Endothelial cell of umbilical vein (primary cell): ENCODE data around the gene MYO7B. TPM values are rescaled to one million over a fixed set of nuclear protein-coding genes. Genes with fewer than 3 reads are reported as not detected.

Source experiments
- BruUV-seq: library from RNA; stranded (reverse); fragments of 400-500 nt; replicated peaks from 2 replicates; lab custom pipeline; 2021; lab: Mats Ljungman, UMichigan
- CTCF ChIA-PET: fragments of 300-600, 350-600 bp; sonication (Branson Sonifier 250); formaldehyde crosslinking; loops from one replicate; lab custom pipeline; 2021; ENCODE audit warnings: antibody characterized with exemption, inconsistent platforms; lab: Charles Lee
- POLR2A ChIA-PET: fragments of 300-600, 350-600 bp; sonication (Branson Sonifier 250); formaldehyde crosslinking; loops from one replicate; lab custom pipeline; 2021; ENCODE audit warnings: antibody characterized with exemption, inconsistent platforms; lab: Charles Lee
- DNase-seq: peaks from one replicate; pipeline ENCODE4 v3.0.0-alpha.2; 2011; ENCODE audit warnings: low read depth, low spot score
- FAIRE-seq: peaks from 2 replicates; lab custom pipeline; 2011; peaks lifted over from hg19 to GRCh38; lab: Jason Lieb, UNC
- H2AFZ ChIP-seq: 2 replicates; pipeline ENCODE4 v1.6.0; 2012; ENCODE audit warnings: low read depth, low read length, control low read depth, inconsistent platforms
- H3K27ac ChIP-seq: 2 replicates; pipeline ENCODE4 v1.5.1; 2011; ENCODE audit warnings: low read depth, mild to moderate bottlenecking, control low read depth, low read length, moderate library complexity; ENCODE audit not compliant: insufficient read depth
- H3K27me3 ChIP-seq, 2 experiments: 2 replicates each; pipeline versions ENCODE4 v1.6.0 to v1.6.1; 2011; ENCODE audit warnings: low read length in 2 of 2, mixed read lengths in 1 of 2; ENCODE audit not compliant: control insufficient read depth in 2 of 2, insufficient read depth in 2 of 2
- H3K36me3 ChIP-seq, 2 experiments: 2 replicates in 1 of 2; 3 replicates in 1 of 2; pipeline ENCODE4 v1.5.1; 2011; ENCODE audit warnings: low read length in 2 of 2, mild to moderate bottlenecking in 1 of 2, moderate library complexity in 1 of 2; ENCODE audit not compliant: control insufficient read depth in 2 of 2, insufficient read depth in 2 of 2; ENCODE audit errors: extremely low read depth in 1 of 2
- H3K4me1 ChIP-seq: 3 replicates; pipeline ENCODE4 v1.5.1; 2011; ENCODE audit warnings: mild to moderate bottlenecking, low read length; ENCODE audit not compliant: control insufficient read depth, insufficient read depth; ENCODE audit errors: extremely low read depth
- H3K4me2 ChIP-seq: 2 replicates; pipeline ENCODE4 v1.6.1; 2011; ENCODE audit warnings: low read length, control low read depth, mixed read lengths; ENCODE audit not compliant: insufficient read depth
- H3K4me3 ChIP-seq, 3 experiments: fragments of 200-600 bp in 1 of 3; sonication (generic), shearing (Covaris generic) in 1 of 3; replicated peaks in 1 of 3; 2 replicates each; pipeline ENCODE4 v1.5.1; 2011 to 2016; ENCODE audit warnings: control low read depth in 3 of 3, low read length in 3 of 3, mild to moderate bottlenecking in 2 of 3, inconsistent platforms in 1 of 3, low read depth in 1 of 3, moderate library complexity in 1 of 3; ENCODE audit not compliant: insufficient read depth in 1 of 3
- H3K79me2 ChIP-seq: 2 replicates; pipeline ENCODE4 v1.6.0; 2012; ENCODE audit warnings: low read length, inconsistent platforms; ENCODE audit not compliant: control insufficient read depth, insufficient read depth
- H3K9ac ChIP-seq: replicated peaks from 2 replicates; pipeline ENCODE3; 2011; ENCODE audit warnings: low read length, control low read depth; ENCODE audit not compliant: insufficient read depth; ENCODE audit errors: extremely low read depth
- H3K9me1 ChIP-seq: replicated peaks from 3 replicates; pipeline ENCODE4 v1.6.0; 2011; ENCODE audit warnings: mild to moderate bottlenecking, low read length; ENCODE audit not compliant: control insufficient read depth, insufficient read depth; ENCODE audit errors: extremely low read depth
- H3K9me3 ChIP-seq: replicated peaks from 2 replicates; pipeline ENCODE4 v1.5.1; 2012; ENCODE audit warnings: low read length, inconsistent platforms; ENCODE audit not compliant: control insufficient read depth, insufficient read depth
- H4K20me1 ChIP-seq: replicated peaks from 2 replicates; pipeline ENCODE3; 2011; ENCODE audit warnings: mild to moderate bottlenecking, low read length; ENCODE audit not compliant: control insufficient read depth, insufficient read depth; ENCODE audit errors: extremely low read depth
- EZH2 ChIP-seq: IDR thresholded peaks from 2 replicates; pipeline ENCODE4 v1.6.1; 2012; ENCODE audit warnings: borderline replicate concordance, low read depth, mild to moderate bottlenecking, moderate library complexity, low read length, inconsistent platforms; ENCODE audit not compliant: severe bottlenecking
- FOS ChIP-seq: IDR thresholded peaks from 2 replicates; pipeline ENCODE4 v1.6.1; 2011; ENCODE audit warnings: mild to moderate bottlenecking, low read length, moderate library complexity, borderline replicate concordance; ENCODE audit not compliant: insufficient read depth
- GATA2 ChIP-seq: IDR thresholded peaks from 2 replicates; pipeline ENCODE4 v1.7.0; 2011; ENCODE audit warnings: low read depth, mild to moderate bottlenecking, moderate library complexity, mixed read lengths, low read length; ENCODE audit not compliant: insufficient read length, insufficient read depth
- JUN ChIP-seq: IDR thresholded peaks from 2 replicates; pipeline ENCODE4 v1.6.1; 2011; ENCODE audit warnings: borderline replicate concordance, low read depth; ENCODE audit not compliant: insufficient read length, insufficient read depth
- MYC ChIP-seq: IDR thresholded peaks from one replicate; pipeline ENCODE4 v1.6.1; 2011; ENCODE audit warnings: mild to moderate bottlenecking, low read depth, low read length
- POLR2A ChIP-seq: IDR thresholded peaks from 2 replicates; pipeline ENCODE4 v1.6.1; 2012; ENCODE audit warnings: low read depth, mild to moderate bottlenecking, control low read depth, low read length
- POLR2AphosphoS5 ChIP-seq: IDR thresholded peaks from 2 replicates; pipeline ENCODE4 v1.6.1; 2012; ENCODE audit warnings: low read depth, mild to moderate bottlenecking, control low read depth, low read length, moderate library complexity; ENCODE audit not compliant: insufficient read depth
- dilution Hi-C: fragments of 300-500 bp; cut with MboI; formaldehyde crosslinking; loops from one replicate; pipeline ENCODE4 v1.15.0; 2019; ENCODE audit warnings: low sequenced_read_pairs; ENCODE audit not compliant: extremely low pct_ligation_motif_present
- intact Hi-C: fragments of 100-400 bp; cut with micrococcal nuclease; formaldehyde crosslinking; loops from one replicate; pipeline ENCODE4 v1.10.0; 2022
- polyA plus RNA-seq, 4 experiments: library from polyadenylated mRNA; depleted of rRNA in 3 of 4; stranded (reverse) in 3 of 4; unstranded in 1 of 4; fragments of >200 nt; gene quantifications; 2 replicates each; pipeline versions ENCODE4 v1.2.1 to v1.2.3, GENCODE V29; 2011 to 2012; ENCODE audit warnings: missing spikeins in 1 of 4
- total RNA-seq: library from RNA; stranded (reverse); gene quantifications from 2 replicates; pipeline ENCODE4 v1.2.3, GENCODE V29; 2021
- TF ChIP-seq, protein P1 (sequence below): IDR thresholded peaks from 2 replicates; pipeline ENCODE4 v1.6.1; 2011; ENCODE audit not compliant: insufficient read depth, insufficient read length
- TF ChIP-seq, protein P2 (sequence below), 2 donors: IDR thresholded peaks; 1 replicate in 1 of 2; 2 replicates in 1 of 2; pipeline ENCODE4 v1.5.1; 2011; ENCODE audit warnings: low read length in 2 of 2, mild to moderate bottlenecking in 2 of 2, moderate library complexity in 2 of 2, control low read depth in 1 of 2, inconsistent platforms in 1 of 2, low read depth in 1 of 2; ENCODE audit not compliant: insufficient read depth in 1 of 2; ENCODE audit errors: extremely low read depth in 1 of 2

Gene MYO7B
- total and polyA plus RNA-seq, 2 donors (not counting 3 experiments of a cell fraction or from before 2014, with no cell fraction given), result 0.17 TPM; not detected in 1

DNA sequence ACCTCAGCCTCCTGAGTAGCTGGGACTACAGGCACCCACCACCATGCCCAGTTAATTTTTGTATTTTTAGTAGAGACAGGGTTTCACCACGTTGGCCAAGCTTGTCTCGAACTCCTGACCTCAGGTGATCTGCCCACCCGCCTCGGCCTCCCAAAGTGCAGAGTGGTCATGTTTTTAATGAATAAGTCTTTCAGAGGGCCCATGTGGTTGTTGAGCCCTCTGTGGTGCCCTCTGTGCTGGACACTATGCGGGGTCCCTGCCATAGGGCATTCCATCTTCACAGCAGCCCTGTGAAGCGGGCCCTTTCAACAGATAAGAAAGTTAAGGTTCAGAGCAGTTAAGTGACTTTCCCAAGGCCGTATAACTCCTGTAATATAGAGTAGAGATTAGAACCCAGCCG, 25.9 kb downstream of the MYO7B start:
- DNase-seq (no peak), FAIRE-seq (no peak)
- Histone ChIP-seq H3K4me3 (no peak overlapping the region), H4K20me1 (no peaks in the 10 kb centered on the region), H2AFZ (no peak overlapping the region), H3K27me3 (peaks cover 12 to 17% of the 10 kb centered on the region in 2 experiments), H3K4me2 (no peak overlapping the region), H3K9me1 (no peaks in the 10 kb centered on the region), H3K27ac (no peak overlapping the region), H3K79me2 (no peaks in the 10 kb centered on the region), H3K9me3 (no peaks in the 10 kb centered on the region), H3K4me1 (no peaks in the 10 kb centered on the region), H3K9ac (no peak overlapping the region), H3K36me3 (no peaks in the 10 kb centered on the region)
- ChIA-PET POLR2A (no interaction called here), CTCF (no interaction called here)
- BruUV-seq, result no TSS peak
- intact Hi-C loops (loop anchor here (5.0 kb wide), 1 partner anchor 851 kb away; no protein-coding TSS in a partner anchor), dilution Hi-C loops (no loop called here)
- TF ChIP-seq FOS, result no peak
- TF ChIP-seq, protein P1, sequence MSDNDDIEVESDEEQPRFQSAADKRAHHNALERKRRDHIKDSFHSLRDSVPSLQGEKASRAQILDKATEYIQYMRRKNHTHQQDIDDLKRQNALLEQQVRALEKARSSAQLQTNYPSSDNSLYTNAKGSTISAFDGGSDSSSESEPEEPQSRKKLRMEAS, result no peak
- TF ChIP-seq EZH2, result no peak
- TF ChIP-seq POLR2A, result no peak
- TF ChIP-seq GATA2, result no peak
- no peak for TF ChIP-seq MYC
- TF ChIP-seq POLR2AphosphoS5, result no peak
- TF ChIP-seq JUN, result no peak
- TF ChIP-seq, protein P2, sequence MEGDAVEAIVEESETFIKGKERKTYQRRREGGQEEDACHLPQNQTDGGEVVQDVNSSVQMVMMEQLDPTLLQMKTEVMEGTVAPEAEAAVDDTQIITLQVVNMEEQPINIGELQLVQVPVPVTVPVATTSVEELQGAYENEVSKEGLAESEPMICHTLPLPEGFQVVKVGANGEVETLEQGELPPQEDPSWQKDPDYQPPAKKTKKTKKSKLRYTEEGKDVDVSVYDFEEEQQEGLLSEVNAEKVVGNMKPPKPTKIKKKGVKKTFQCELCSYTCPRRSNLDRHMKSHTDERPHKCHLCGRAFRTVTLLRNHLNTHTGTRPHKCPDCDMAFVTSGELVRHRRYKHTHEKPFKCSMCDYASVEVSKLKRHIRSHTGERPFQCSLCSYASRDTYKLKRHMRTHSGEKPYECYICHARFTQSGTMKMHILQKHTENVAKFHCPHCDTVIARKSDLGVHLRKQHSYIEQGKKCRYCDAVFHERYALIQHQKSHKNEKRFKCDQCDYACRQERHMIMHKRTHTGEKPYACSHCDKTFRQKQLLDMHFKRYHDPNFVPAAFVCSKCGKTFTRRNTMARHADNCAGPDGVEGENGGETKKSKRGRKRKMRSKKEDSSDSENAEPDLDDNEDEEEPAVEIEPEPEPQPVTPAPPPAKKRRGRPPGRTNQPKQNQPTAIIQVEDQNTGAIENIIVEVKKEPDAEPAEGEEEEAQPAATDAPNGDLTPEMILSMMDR (IDR thresholded peaks at IDR 0.05; ENCODE audit: extremely low read depth in 1 of 2, insufficient read depth in 1 of 2, low read depth in 1 of 2, low read length in 2 of 2), result no peak
